ENCODE data around the gene GFPT2.

GFPT2 gene

DNA sequence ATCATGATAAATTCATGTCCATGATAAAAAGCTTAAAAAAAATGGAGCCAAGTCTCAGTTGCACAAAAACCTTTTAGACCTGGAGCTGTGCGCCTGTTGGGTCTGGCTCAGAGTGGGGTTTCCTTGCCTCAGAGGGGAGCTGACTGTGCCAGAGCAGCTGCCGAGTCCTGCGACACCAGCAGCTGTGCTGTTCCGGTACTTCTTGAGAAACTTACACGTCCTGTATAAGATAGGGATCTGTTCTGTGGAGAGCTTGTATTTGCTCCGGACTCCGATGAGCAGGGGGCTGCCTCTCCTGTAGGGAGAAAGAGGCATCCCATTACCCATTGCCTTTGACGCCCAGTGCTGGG, 28.6 kb downstream of the GFPT2 start:
- DNase-seq (ENCODE audit: extremely low read depth, insufficient read length): no peak
- Histone ChIP-seq H3K27me3 (replicated peaks; ENCODE audit: control insufficient read depth, insufficient read depth, low read length) (no peaks in the 10 kb centered on the region), H3K4me3 (replicated peaks; ENCODE audit: low read depth, low read length) (no peak overlapping the region), H3K36me3 (ENCODE audit: control insufficient read depth, insufficient read depth, low read length) (no peaks in the 10 kb centered on the region)
- TF ChIP-seq CTCF (IDR thresholded peaks at IDR 0.05; ENCODE audit: insufficient read depth, low read length, poor library complexity, severe bottlenecking): no peak

- no peaks in the 10 kb centered on the region for H3K27me3 ChIP-seq (replicated peaks; ENCODE audit: control insufficient read depth, insufficient read depth, low read length)
- no peak for TF ChIP-seq CTCF (IDR thresholded peaks at IDR 0.05; ENCODE audit: insufficient read depth, low read length, poor library complexity, severe bottlenecking)
- DNase-seq (ENCODE audit: extremely low read depth, insufficient read length): no peak
- no peaks in the 10 kb centered on the region for H3K36me3 ChIP-seq (ENCODE audit: control insufficient read depth, insufficient read depth, low read length)
- H3K4me3 ChIP-seq (replicated peaks; ENCODE audit: low read depth, low read length): no peak overlapping the region
Observed at GRCh38 chr5:180323941-180324600, 29.1 kb downstream of the GFPT2 start.

- TF ChIP-seq CTCF (IDR thresholded peaks at IDR 0.05; ENCODE audit: insufficient read depth, low read length, poor library complexity, severe bottlenecking): no peak
- Histone ChIP-seq H3K36me3 (ENCODE audit: control insufficient read depth, insufficient read depth, low read length) (no peaks in the 10 kb centered on the region), H3K4me3 (replicated peaks; ENCODE audit: low read depth, low read length) (no peak overlapping the region), H3K27me3 (replicated peaks; ENCODE audit: control insufficient read depth, insufficient read depth, low read length) (no peaks in the 10 kb centered on the region)
- no peak for DNase-seq (ENCODE audit: extremely low read depth, insufficient read length)
Observed at GRCh38 chr5:180323160-180323559, 30.0 kb downstream of the GFPT2 start.

DNA sequence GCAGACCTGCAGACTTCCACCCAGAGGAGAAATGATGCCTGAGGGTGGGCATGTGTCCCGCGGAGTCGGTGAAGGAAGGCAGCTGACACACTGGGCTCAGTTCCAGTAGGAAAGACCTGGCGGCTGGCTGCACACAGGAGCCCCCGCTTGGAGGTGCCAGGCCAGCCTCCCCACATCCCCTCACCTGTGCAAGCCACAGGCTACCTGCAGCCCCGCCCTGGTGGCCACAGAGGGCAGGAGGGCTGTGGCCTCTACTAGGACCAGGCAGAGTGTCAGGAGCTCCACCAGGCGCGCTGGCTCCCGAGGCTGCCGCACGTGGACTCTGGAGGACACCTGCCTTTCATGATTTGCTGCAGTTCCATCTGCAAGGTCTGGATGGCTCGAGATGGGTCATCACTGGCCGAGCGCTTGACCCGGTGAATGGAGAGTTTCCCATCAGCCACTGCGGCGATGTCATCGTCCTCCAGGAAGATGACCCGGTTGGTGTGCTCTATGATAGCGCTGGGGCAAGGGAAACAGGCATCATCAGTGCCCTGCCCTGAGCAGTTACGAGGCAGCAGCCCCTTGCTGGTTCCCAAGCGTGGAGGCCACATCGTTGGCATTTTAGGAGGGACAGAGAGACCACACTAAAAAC, 34.6 kb downstream of the GFPT2 start:
- no peaks in the 10 kb centered on the region for H3K27me3 ChIP-seq (replicated peaks; ENCODE audit: control insufficient read depth, insufficient read depth, low read length)
- DNase-seq (ENCODE audit: extremely low read depth, insufficient read length): no peak
- H3K4me3 ChIP-seq (replicated peaks; ENCODE audit: low read depth, low read length): no peak overlapping the region
- no peaks in the 10 kb centered on the region for H3K36me3 ChIP-seq (ENCODE audit: control insufficient read depth, insufficient read depth, low read length)
- TF ChIP-seq CTCF (IDR thresholded peaks at IDR 0.05; ENCODE audit: insufficient read depth, low read length, poor library complexity, severe bottlenecking): no peak

DNA sequence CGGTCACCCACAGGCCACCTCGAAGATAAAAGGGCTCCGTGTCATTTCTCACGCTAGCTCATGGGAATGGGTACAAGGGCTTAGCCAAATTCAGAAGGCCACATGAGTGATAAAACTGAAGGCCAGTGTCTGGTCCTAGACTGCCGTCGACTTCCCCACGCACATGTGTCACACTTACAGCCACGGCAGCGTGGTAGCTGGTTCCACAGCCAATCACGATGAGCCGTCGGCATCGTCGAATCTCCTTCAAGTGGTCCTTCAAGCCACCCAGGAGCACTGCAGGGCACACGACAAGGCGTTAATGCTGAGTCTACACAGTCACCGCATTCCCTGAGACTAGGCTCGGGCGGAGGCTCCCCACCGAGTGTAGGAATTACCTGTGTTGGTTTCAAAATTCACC, 36.5 kb downstream of the GFPT2 start:
- TF ChIP-seq CTCF (IDR thresholded peaks at IDR 0.05; ENCODE audit: insufficient read depth, low read length, poor library complexity, severe bottlenecking): no peak

More for the DNA sequence above, 36.5 kb downstream of the GFPT2 start:
- no peak for DNase-seq (ENCODE audit: extremely low read depth, insufficient read length)
- Histone ChIP-seq H3K27me3 (replicated peaks; ENCODE audit: control insufficient read depth, insufficient read depth, low read length) (no peaks in the 10 kb centered on the region), H3K4me3 (replicated peaks; ENCODE audit: low read depth, low read length) (no peak overlapping the region), H3K36me3 (ENCODE audit: control insufficient read depth, insufficient read depth, low read length) (no peaks in the 10 kb centered on the region)
